NT2/D1 (cell line): ENCODE data around the gene CTBP2.

ENCODE experiments used
- YY1 ChIP-seq: IDR thresholded peaks from 2 replicates; pipeline ENCODE4 v1.6.1; 2011; ENCODE audit not compliant: insufficient read length, insufficient read depth
- ZNF274 ChIP-seq: IDR thresholded peaks from 2 replicates; pipeline ENCODE4 v1.6.1; 2011; ENCODE audit warnings: mild to moderate bottlenecking, low read depth, low read length

DNA sequence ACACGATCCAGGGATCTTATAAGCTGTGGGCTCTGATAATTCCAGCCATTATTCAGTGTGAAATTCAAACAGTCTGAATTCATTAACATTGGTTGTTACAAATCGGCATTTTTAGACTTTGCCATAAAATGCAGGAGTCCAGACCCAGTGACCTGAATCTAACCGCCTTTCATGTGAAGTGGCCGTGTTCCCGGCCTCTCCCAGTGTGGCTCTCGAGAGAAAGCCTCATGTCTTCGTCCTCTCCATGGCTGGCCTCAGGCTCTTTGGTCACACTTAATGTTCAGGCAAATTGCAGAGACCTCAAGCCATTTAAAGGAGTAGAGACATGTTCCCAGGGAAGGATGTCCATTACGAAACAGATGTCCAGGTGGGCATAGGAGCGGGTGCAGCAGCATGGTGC is 59.3 kb downstream of the CTBP2 start:
- no peak for TF ChIP-seq YY1
- no peak for TF ChIP-seq ZNF274
